Measurements from ENCODE around the gene LINC01488. TPM values are rescaled to one million over a fixed set of nuclear protein-coding genes. Genes with fewer than 3 reads are reported as not detected.

The LINC01488 gene
- total and polyA plus RNA-seq, 9 of the 15 experiments (the other 6 are each of a cell fraction or from before 2014, with no cell fraction given) = not detected

GRCh38 chr11:69444381-69445130, 36.9 kb upstream of the LINC01488 start (continued):
- no peak for TF ChIP-seq ID3 (CRISPR knock-in tag; IDR thresholded peaks at IDR 0.05)
- 0 out of 2 replicates have a peak, but pooled peaks have one; percentile 17 for TF ChIP-seq ID3 (tag; IDR thresholded peaks at IDR 0.05)
- TF ChIP-seq HNRNPL (IDR thresholded peaks at IDR 0.05; ENCODE audit: low read depth, low read length) = no peak
- TF ChIP-seq BHLHE40 (IDR thresholded peaks at IDR 0.05; ENCODE audit: low read length) = peak; percentile 52; the same call in 1 of the 2 replicates
- TF ChIP-seq RAD21 (CRISPR knock-in tag; conservative IDR thresholded peaks at IDR 0.05 in 1 of 2, IDR thresholded peaks at IDR 0.05 in 1 of 2) = peak; percentile 60 to 75
- TF ChIP-seq, protein P1, sequence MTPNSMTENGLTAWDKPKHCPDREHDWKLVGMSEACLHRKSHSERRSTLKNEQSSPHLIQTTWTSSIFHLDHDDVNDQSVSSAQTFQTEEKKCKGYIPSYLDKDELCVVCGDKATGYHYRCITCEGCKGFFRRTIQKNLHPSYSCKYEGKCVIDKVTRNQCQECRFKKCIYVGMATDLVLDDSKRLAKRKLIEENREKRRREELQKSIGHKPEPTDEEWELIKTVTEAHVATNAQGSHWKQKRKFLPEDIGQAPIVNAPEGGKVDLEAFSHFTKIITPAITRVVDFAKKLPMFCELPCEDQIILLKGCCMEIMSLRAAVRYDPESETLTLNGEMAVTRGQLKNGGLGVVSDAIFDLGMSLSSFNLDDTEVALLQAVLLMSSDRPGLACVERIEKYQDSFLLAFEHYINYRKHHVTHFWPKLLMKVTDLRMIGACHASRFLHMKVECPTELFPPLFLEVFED (CRISPR knock-in tag; conservative IDR thresholded peaks at IDR 0.05) = no peak
- TF ChIP-seq TFAM (CRISPR knock-in tag; conservative IDR thresholded peaks at IDR 0.05) = no peak
- no peak for TF ChIP-seq RFX1 (IDR thresholded peaks at IDR 0.05)
- TF ChIP-seq HMBOX1 (IDR thresholded peaks at IDR 0.05) = no peak
- no peak for TF ChIP-seq RBM14 (IDR thresholded peaks at IDR 0.05; ENCODE audit: borderline replicate concordance, insufficient read depth, low read depth, low read length)
- peak; percentile 85 for TF ChIP-seq GATAD2B (IDR thresholded peaks at IDR 0.05; ENCODE audit: borderline replicate concordance)
- no peak for TF ChIP-seq PCBP1 (IDR thresholded peaks at IDR 0.05; ENCODE audit: low read depth, low read length, poor library complexity, severe bottlenecking)
- TF ChIP-seq ZC3H4 (CRISPR knock-in tag; IDR thresholded peaks at IDR 0.05; ENCODE audit: borderline replicate concordance) = no peak
- TF ChIP-seq GMEB1 (CRISPR knock-in tag; IDR thresholded peaks at IDR 0.05) = 0 out of 2 replicates have a peak, but pooled peaks have one; percentile 33
- no peak for TF ChIP-seq RBM34 (IDR thresholded peaks at IDR 0.05; ENCODE audit: borderline replicate concordance, insufficient read depth, low read length)
- TF ChIP-seq CTBP1 (IDR thresholded peaks at IDR 0.05; ENCODE audit: borderline replicate concordance) = peak; percentile 78
- no peak for TF ChIP-seq HDAC8 (tag; IDR thresholded peaks at IDR 0.05)
- TF ChIP-seq TSC22D4 (tag; IDR thresholded peaks at IDR 0.05) = no peak
- TF ChIP-seq PHB2 (IDR thresholded peaks at IDR 0.05; ENCODE audit: low read depth) = no peak

All from K562 (cell line).